CD4-positive, alpha-beta T cell (primary cell): Measurements from ENCODE around the gene METTL4. TPM values are rescaled to one million over a fixed set of nuclear protein-coding genes. Genes with fewer than 3 reads are reported as not detected.
"Not testable (repeated sequence)": the region's sequence is repeated elsewhere in the genome, so short reads cannot be mapped to it uniquely, and the experiment has no call there.

Experiments used
- ATAC-seq: fragments of 200-7000 bp; cut with Tn5 transposase; one replicate; pipeline ENCODE4 v1.10.0; 2022; ENCODE audit warnings: mild to moderate bottlenecking; ENCODE audit not compliant: poor library complexity
- CTCF ChIA-PET: fragments of 350-600 bp; sonication (Branson Sonifier 250); formaldehyde crosslinking; loops from one replicate; lab custom pipeline; 2021; ENCODE audit warnings: antibody characterized with exemption, inconsistent platforms; lab: Charles Lee
- POLR2A ChIA-PET: fragments of 350-600 bp; sonication (Branson Sonifier 250); formaldehyde crosslinking; loops from one replicate; lab custom pipeline; 2021; ENCODE audit warnings: antibody characterized with exemption, inconsistent platforms; lab: Charles Lee
- DNase-seq, 14 experiments: peaks; one replicate each; pipeline ENCODE4 v3.0.0-alpha.2; 2013 to 2020; ENCODE audit warnings: mixed read lengths in 2 of 14
- H3K27ac ChIP-seq, 2 donors: one replicate each; pipeline versions ENCODE4 v1.5.1 to v1.7.0; 2013; ENCODE audit warnings: low read length in 2 of 2, low read depth in 1 of 2, mild to moderate bottlenecking in 1 of 2
- H3K27me3 ChIP-seq, 2 experiments: 1 replicate in 1 of 2; 2 replicates in 1 of 2; pipeline versions ENCODE4 v1.6.1 to v1.7.0; 2013; ENCODE audit warnings: low read length in 2 of 2, control low read depth in 1 of 2, mild to moderate bottlenecking in 1 of 2, moderate library complexity in 1 of 2; ENCODE audit not compliant: insufficient read depth in 2 of 2, control insufficient read depth in 1 of 2
- H3K36me3 ChIP-seq: one replicate; pipeline ENCODE4 v1.6.1; 2013; ENCODE audit warnings: low read length, control low read depth; ENCODE audit not compliant: insufficient read depth
- H3K4me1 ChIP-seq: one replicate; pipeline ENCODE4 v1.6.1; 2013; ENCODE audit warnings: low read length, control low read depth; ENCODE audit not compliant: insufficient read depth
- H3K4me3 ChIP-seq: one replicate; pipeline ENCODE4 v1.5.1; 2013; ENCODE audit warnings: mild to moderate bottlenecking, low read length, moderate library complexity
- H3K9me3 ChIP-seq, 2 experiments: 1 replicate in 1 of 2; 2 replicates in 1 of 2; pipeline versions ENCODE4 v1.6.1 to v1.7.0; 2013; ENCODE audit warnings: low read length in 2 of 2, mild to moderate bottlenecking in 2 of 2, control low read depth in 1 of 2, moderate library complexity in 1 of 2; ENCODE audit not compliant: control insufficient read depth in 1 of 2, insufficient read depth in 1 of 2
- H3K27ac Mint-ChIP-seq: one replicate; pipeline ENCODE4 v1.8.0; 2020; ENCODE audit warnings: mixed read lengths
- H3K27me3 Mint-ChIP-seq: one replicate; pipeline ENCODE4 v1.8.0; 2021; ENCODE audit warnings: mixed read lengths
- H3K36me3 Mint-ChIP-seq: one replicate; pipeline ENCODE4 v1.8.0; 2021; ENCODE audit warnings: low read depth, mixed read lengths
- H3K4me1 Mint-ChIP-seq: one replicate; pipeline ENCODE4 v1.8.0; 2021; ENCODE audit warnings: low read depth, mixed read lengths
- H3K4me3 Mint-ChIP-seq: one replicate; pipeline ENCODE4 v1.8.0; 2020; ENCODE audit warnings: mild to moderate bottlenecking, mixed read lengths
- H3K9me3 Mint-ChIP-seq: one replicate; pipeline ENCODE4 v1.8.0; 2020; ENCODE audit warnings: mixed read lengths
- CTCF ChIP-seq: fragments of 200-600 bp; IDR thresholded peaks from one replicate; pipeline ENCODE4 v1.8.0; 2022; ENCODE audit warnings: antibody characterized with exemption, mild to moderate bottlenecking
- intact Hi-C, 2 experiments: fragments of 100-400 bp; cut with DNase I in 1 of 2; cut with micrococcal nuclease in 1 of 2; formaldehyde crosslinking; loops; one replicate each; pipeline versions ENCODE4 v1.15.1 to v1.9.0; 2023 to 2025; cut with DNase I, micrococcal nuclease
- total RNA-seq, 174 experiments: library from RNA in 2 of 174; stranded (reverse) in 2 of 174; gene quantifications; one replicate each; pipeline ENCODE4 v1.2.3 and lab custom pipeline; 2021 to 2026

The METTL4 gene
- total RNA-seq, 2 experiments from 2014 or later: 6.5 to 10.4 TPM

GRCh38 chr18:2526329-2526728, 45.0 kb downstream of the METTL4 start:
- no peak overlapping the region for H3K4me3 Mint-ChIP-seq
- H3K27ac Mint-ChIP-seq: no peak overlapping the region
- ChIA-PET POLR2A (no interaction called here), CTCF (no interaction called here)
- no peaks in the 10 kb centered on the region for H3K27me3 Mint-ChIP-seq
- DNase-seq (no peak), ATAC-seq (no peak)
- no peaks in the 10 kb centered on the region for H3K9me3 Mint-ChIP-seq
- TF ChIP-seq CTCF: no peak
- intact Hi-C loops: no loop called here
- H3K36me3 Mint-ChIP-seq: peaks cover 13% of the 10 kb centered on the region
- no peak overlapping the region for H3K27ac ChIP-seq
- H3K4me1 ChIP-seq: no peaks in the 10 kb centered on the region
- H3K4me1 Mint-ChIP-seq: peaks cover 4% of the 10 kb centered on the region
- no peaks in the 10 kb centered on the region for H3K36me3 ChIP-seq
- no peak overlapping the region for H3K4me3 ChIP-seq
- no peaks in the 10 kb centered on the region for H3K27me3 ChIP-seq
- H3K9me3 ChIP-seq: no peaks in the 10 kb centered on the region

DNA sequence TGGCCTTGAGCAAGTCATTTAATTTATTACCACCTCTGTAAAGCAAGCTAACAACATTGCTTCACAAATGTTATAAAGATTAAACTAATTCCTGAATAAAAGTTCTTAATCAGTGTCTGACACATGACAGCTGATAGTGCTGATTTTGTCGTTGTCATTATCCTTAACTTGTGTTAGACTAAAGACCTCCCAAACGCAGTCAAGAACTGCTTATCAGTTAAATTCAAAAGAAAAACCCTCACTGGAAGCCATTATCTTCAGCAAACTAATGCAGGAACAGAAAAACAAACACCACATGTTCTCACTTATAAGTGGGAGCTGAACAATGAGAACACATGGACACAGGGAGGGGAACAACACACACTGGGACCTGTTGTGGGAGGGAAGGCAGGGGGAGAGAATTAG, 46.5 kb downstream of the METTL4 start:
- ATAC-seq, intact Hi-C loops, H3K36me3 Mint-ChIP-seq, H3K36me3 ChIP-seq, H3K27me3 Mint-ChIP-seq, H3K27ac Mint-ChIP-seq, DNase-seq, H3K9me3 ChIP-seq, H3K4me1 ChIP-seq, H3K27ac ChIP-seq, H3K9me3 Mint-ChIP-seq, H3K27me3 ChIP-seq, H3K4me3 Mint-ChIP-seq, H3K4me3 ChIP-seq, POLR2A ChIA-PET, H3K4me1 Mint-ChIP-seq: not testable (repeated sequence)
- CTCF ChIA-PET: interaction anchor here (1.4 kb wide), 1 partner anchor 22 kb away, joined by 3 read pairs; no protein-coding TSS in a partner anchor

GRCh38 chr18:2522112-2522511, 49.2 kb downstream of the METTL4 start:
- H3K4me3 Mint-ChIP-seq: no peak overlapping the region
- ATAC-seq: no peak
- H3K9me3 ChIP-seq: no peaks in the 10 kb centered on the region

More at GRCh38 chr18:2522112-2522511, 49.2 kb downstream of the METTL4 start:
- Histone ChIP-seq H3K27ac (no peak overlapping the region), H3K4me3 (no peak overlapping the region), H3K4me1 (no peaks in the 10 kb centered on the region), H3K27me3 (no peaks in the 10 kb centered on the region), H3K36me3 (no peaks in the 10 kb centered on the region)
- ChIA-PET POLR2A (no interaction called here), CTCF (no interaction called here)
- Mint-ChIP-seq H3K36me3 (no peaks in the 10 kb centered on the region), H3K27me3 (no peaks in the 10 kb centered on the region), H3K9me3 (no peaks in the 10 kb centered on the region), H3K27ac (no peak overlapping the region), H3K4me1 (peaks cover 4% of the 10 kb centered on the region)
- no peak for TF ChIP-seq CTCF
- DNase-seq: no peak
- intact Hi-C loops: no loop called here
